Brain pericyte (primary cell): ENCODE results near the gene TERT.
"Not testable (repeated sequence)": the region's sequence is repeated elsewhere in the genome, so short reads cannot be mapped to it uniquely, and the experiment has no call there.

Experiments
- DNase-seq: peaks from one replicate; pipeline ENCODE4 v3.0.0-alpha.2; 2012; ENCODE audit warnings: low read depth, low spot score

Gene TERT

DNA sequence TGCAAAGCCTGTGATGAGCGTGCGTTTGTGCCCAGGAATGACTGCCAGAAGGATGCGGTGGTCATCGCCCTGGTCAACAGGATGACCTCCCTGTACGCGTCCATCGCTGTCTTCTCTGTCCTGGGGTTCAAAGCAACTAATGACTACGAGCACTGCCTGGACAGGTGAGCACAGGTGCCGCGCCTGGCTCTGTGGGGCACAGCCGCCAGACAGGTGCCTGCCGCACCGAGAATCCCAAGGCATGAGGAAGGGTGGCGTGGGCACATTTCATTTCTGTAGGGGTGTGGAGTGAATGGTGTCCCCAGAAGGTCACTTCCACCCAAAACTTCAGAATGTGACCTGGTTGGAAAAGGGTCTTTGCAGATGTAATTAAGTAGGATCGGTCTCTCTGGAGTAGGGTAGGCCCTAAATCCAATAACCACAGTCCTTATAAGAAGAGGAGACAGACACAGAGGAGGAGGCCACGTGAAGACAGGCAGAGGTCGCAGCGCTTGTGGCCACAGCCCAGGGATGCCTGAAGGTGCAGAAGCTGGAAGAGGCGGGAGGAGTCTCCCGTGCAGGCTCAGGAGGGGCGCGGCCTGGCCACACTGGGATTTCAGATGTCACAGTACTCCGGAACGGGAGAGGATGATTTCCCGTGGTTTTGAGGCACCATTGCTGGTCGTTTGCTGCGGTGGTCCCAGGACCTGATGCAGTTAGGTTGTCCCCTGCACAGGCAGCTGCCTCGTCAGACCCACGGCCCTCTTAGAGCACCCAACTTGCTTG lies 54.2 kb downstream of the TERT start:
- no peak for DNase-seq

DNA sequence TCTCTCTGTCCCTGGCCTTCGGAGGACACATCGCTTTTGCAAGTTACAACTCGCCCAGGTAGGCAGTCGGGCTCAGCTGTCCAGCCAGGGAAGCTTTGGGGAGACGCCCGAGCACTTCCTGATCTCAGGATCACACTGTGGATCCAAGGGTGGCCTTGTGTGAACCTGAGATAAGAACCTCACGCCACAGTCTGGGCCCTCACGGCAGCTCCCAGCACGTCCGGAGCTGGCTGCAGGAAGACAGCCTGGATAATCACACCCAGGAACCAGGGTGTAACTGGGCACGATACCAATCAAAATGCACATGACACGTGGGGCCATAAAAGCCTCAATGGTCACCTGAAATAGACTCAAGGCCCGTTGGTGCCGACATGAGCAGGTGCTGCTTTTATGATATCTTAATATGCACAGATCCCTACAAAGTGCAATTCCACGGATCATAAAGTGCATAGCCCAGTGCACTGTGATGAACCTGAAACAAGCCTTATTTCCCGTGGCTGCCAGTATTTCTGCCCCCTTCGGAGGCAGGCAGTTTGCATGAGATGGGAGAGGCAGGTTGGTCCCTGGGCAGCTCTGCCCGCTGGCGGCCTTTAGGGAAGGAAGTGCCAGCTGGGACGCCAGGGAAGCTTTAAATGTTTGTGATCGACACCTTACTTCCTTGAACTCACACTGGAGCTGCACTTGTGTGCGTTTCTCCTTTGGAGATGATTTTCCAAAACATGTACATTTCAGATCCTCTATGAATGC lies 55.2 kb downstream of the TERT start:
- no peak for DNase-seq

- DNase-seq: no peak
Observed at GRCh38 chr5:1235838-1236237, 59.0 kb downstream of the TERT start.

DNA sequence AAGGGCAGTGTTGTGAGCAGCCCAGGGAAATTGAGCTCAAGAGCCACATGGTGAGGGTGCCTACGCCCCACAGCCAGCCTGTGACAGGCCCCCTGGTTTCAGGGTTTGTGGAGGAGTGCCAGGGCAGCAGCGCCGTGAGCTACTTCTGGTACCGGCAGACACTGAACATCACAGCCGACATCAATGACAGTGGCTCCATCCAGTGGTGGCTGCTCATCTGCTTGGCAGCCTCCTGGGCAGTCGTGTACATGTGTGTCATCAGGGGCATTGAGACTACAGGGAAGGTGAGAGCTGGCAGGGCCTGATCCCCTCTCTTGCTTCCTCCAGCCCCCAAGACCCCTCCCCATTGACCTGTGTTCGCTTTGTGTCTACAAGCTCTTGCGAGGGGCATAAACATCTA lies 59.5 kb downstream of the TERT start:
- DNase-seq: no peak

DNA sequence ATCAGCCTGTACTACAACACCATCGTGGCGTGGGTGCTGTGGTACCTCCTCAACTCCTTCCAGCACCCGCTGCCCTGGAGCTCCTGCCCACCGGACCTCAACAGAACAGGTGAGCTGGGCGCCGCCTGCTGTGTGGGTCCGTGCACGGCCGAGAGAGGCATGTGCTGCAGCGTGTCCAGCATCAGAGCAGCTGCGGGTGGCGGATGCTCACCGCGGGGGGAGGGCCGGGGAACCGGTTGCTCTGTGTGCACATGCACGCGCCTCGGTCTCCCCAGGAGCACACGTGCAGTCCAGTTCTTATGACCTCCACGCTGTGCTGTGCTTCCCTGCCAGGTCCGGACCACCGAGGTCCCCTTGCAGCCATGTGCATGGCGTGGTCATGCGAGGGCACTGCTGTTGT lies 62.1 kb downstream of the TERT start:
- no peak for DNase-seq

DNA sequence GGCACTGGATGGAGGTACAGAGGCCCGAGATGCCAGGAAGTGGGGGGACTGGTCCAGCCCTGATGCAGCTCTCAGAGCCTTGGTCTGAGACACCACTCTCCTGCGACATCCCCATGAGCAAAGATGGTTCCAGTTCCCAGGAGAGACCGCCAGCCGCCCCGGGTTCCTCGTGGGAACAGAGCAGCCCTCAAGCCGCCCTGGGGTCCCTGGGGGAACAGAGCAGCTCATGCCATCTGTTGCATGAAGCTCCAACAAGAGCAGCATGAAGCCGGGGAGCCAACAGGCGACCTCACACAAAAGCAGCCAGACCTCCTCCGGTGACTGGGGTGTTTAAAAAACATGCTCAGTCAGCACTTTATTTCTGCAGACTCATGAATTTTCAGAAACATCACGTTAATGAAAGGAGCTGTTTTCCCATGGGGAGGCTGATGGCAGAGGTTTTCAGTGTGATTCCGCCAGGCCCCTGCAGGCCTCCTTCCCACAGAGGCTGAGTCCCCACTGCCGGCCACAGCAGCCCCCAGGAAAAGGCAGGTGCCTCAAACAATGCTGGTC lies 63.4 kb downstream of the TERT start:
- DNase-seq: no peak

GRCh38 chr5:1230551-1230950 lies 64.3 kb downstream of the TERT start:
- no peak for DNase-seq

- DNase-seq: no peak
Observed at GRCh38 chr5:1229822-1230221, 65.0 kb downstream of the TERT start.

DNA sequence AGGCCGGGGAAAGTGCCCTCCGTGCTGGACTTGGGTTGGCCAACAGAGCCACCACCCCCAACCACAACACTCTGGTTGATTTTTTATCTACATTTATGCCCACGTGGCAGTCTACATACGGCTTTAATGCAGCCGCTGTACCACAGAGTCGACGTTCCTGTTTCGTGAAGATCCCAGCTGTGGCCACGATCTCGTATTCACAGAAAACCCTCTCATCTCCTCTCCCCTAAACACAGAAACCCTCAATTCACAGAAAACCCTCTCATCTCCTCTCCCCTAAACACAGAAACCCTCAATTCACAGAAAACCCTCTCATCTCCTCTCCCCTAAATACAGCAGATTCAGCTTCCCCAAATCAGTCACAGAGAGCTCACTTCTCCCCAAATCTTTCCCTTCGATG lies 65.8 kb downstream of the TERT start:
- DNase-seq: not testable (repeated sequence)

GRCh38 chr5:1228120-1228519 lies 66.7 kb downstream of the TERT start:
- no peak for DNase-seq

DNA sequence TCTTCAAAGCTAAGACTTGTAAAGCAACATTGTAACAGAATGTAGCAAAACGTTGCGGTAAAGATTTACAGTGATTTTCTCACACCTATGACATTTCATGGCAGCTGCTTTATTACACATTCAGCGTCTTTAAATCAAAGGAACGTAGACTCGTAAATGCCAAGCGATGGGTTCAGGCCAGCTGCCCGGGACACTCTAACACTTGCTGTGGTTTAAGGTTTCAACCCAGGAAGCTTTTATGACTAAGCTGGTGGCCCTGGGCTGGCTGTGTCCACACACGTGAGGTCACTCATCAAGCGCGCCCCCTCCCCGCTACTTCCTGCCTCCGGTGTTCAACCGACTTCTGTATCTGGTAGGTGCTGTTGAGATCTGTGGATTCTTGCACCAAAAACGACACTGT lies 67.2 kb downstream of the TERT start:
- no peak for DNase-seq

DNA sequence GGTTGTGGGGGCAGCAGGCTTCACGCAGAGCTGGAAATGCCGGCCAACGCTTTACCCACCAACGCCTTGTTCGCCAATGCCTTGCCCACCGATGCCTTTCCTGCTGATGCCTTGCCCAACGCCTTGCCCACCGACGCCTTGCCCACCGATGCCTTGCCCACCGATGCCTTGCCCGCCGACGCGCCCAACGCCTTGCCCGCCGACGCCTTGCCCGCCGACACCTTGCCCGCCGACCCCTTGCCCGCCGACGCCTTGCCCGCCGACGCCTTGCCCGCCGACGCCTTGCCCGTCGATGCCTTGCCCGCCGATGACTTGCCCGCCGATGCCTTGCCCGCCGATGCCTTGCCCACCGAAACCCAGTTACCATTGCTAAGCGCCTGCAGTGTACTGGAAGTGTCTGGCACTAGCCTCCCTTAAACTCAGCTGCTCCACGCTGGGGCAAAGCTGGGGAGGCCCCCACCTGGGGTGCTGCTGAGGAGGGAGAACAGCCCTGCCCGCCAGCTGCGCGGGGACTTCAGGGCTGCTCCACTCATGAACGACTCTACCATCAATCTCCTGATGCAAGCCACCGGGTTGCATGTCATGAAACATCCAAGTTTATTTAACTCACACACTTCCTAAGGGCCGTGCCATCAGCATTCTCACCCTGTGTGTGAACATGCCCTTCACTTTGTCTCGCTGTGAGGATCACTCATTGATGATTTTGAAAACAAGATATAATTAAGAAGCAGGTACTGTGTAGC lies 67.9 kb downstream of the TERT start:
- no peak for DNase-seq

DNA sequence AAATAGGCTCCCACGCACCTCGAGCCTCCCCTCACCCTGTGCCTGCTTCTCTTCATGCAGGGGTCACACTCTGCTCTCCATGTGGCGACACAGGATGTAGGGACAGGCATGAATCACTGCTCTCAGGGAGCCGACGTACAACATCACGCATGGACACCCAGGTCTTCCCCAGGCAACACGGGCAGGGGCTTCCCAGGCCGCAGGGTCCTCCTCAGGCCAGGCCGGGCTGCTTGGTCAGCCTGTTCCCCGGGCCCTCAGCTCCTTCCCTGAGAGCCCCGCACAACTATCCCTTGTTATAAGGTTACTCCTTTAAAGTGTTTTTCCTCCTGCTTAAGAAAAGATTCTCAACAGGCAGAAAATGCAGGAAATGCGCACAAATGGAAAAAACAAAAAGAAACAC lies 68.6 kb downstream of the TERT start:
- DNase-seq: no peak

GRCh38 chr5:1225081-1225480 lies 69.8 kb downstream of the TERT start, which contains the start of gene SLC6A18:
SLC6A18 (plus strand) TSS chr5:1225381; CDS start chr5:1225478, 97 bp downstream.
- no peak for DNase-seq

DNA sequence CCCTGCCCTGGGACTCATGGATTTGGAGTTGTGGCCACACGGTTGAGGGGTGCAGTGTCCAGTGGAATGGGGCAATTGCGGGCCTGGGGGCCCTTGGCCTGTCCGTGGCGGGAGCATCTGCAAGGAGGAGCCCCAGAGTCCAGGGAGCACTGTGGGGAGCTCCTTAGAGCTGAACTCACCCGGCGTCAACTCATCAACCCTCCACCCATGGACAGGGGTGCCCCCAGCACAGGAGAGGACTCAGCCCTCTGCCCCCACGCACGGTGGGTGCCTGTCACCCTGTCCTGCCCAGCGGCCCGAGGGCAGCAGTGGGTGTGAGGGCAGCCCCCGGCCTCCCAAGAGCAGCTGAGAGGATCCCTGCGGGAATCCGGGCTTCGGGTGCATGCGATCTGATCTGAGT lies 70.2 kb downstream of the TERT start:
- no peak for DNase-seq

DNA sequence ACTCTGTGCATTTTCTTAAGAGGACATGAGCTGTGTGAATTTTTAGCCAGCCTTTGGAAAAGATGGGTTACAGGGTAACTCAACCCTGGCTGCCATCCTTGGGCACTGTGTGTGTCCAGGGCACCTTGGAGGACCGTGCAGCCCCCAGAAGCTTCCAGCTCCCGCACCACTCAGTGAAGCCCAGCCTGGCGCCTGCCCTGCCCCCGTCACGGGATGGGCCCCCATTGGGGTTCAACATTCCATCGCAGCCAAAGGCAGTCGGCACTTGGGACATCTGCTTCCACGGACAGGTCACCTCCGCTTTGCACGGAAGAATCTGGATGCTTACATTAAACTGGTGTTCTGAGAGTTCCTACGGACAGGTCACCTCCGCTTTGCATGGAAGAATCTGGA lies 71.6 kb downstream of the TERT start:
- DNase-seq: no peak

DNA sequence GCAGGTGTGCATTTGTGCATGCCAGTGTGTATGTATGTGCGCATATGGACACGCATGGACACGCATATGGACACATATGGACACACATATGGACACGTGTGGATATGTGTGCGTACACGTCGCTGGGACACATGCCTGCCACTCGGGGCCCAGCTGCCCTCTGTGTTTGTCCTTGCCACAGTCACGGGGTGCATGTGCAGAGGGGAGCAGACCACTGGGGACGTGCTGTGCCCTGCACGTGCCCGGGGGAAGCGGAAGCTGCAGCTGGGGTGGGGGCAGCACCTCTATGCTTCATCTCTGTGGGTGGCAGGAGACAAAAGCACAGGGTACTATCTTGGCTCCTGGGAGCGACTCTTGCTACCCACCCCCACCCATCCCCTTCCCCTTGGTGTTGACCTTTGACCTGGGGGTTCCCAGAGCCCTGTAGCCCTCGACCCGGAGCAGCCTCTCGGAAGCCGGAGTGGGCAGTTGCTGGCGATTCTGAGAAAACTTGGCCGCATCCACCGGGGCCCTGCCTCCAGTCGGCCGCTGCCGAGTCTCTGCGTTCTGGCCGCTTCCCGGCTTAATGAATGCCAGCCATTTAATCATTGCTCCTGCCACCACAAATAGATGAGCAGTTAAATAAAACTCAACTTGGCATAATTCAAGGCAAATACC lies 72.1 kb downstream of the TERT start:
- no peak for DNase-seq

- DNase-seq: no peak
Observed at GRCh38 chr5:1222147-1222546, 72.7 kb downstream of the TERT start.

GRCh38 chr5:1221721-1222120 lies 73.1 kb downstream of the TERT start:
- DNase-seq: no peak

- no peak for DNase-seq
Observed at GRCh38 chr5:1220831-1221230, 74.0 kb downstream of the TERT start.

DNA sequence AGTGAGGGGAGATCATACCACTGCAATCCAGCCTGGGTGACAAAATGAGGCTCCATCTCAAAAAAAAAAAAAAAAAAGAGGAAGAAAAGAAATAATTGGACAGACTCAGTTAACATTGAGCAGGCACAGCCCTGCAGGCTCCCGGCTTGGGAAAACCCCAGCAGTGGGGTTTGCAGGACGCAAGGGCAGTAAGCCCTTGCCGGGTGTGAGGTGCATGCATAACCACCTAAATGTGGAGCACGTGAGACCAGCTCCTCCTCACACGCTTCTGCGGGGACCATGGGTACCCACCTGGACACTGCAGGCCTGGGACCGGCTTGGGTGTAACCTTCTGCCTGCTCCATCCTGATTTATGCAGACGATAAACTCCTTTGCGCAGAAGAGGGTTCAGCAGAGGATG lies 74.5 kb downstream of the TERT start:
- no peak for DNase-seq

DNA sequence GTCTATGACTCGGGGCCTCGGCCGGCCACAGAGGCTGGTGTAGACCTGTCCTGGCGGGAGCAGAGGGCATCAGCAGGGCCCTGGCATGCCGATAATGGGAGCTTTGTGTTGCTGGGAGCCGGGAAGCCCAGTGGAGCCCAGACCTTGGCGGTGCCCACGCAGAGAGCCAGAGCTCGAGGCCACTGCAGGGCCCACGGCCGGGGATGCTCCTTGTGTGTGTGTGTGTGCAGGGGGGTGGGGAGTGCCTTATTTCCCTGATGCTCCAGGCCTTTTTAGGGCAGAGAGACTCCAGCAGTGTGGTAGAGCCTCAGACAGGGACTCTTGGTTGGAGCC lies 75.1 kb downstream of the TERT start:
- no peak for DNase-seq
